ENCODE data around the gene CSGALNACT2. TPM values are rescaled to one million over a fixed set of nuclear protein-coding genes. Genes with fewer than 3 reads are reported as not detected.
"Not testable (repeated sequence)": the region's sequence is repeated elsewhere in the genome, so short reads cannot be mapped to it uniquely, and the experiment has no call there.

The CSGALNACT2 gene
- total and polyA plus RNA-seq, 3 donors from 2014 or later: 13.9 to 17.9 (median 16.7) TPM

- no peaks in the 10 kb centered on the region for H3K9me3 ChIP-seq
- no peak overlapping the region for H3K27ac ChIP-seq
- no peak overlapping the region for H3K4me3 ChIP-seq
- TF ChIP-seq CTCF (IDR thresholded peaks at IDR 0.05) (no peak), POLR2A (IDR thresholded peaks at IDR 0.05) (no peak)
- no peaks in the 10 kb centered on the region for H3K4me1 ChIP-seq
- WGBS, 2 donors: 60 to 84% methylated on average over 1 to 5 of the region's 5 CpGs
- DNase-seq: no peak
- intact Hi-C loops (cut with DNase I; ENCODE audit: low total_unique reads): no loop called here
- no peaks in the 10 kb centered on the region for H3K27me3 ChIP-seq
- H3K36me3 ChIP-seq (ENCODE audit: low read depth, missing control alignments): no peaks in the 10 kb centered on the region
These were observed 81.6 kb downstream of the CSGALNACT2 start for GRCh38 chr10:43219848-43220247.

GRCh38 chr10:43220251-43220650, 82.0 kb downstream of the CSGALNACT2 start:
- H3K4me3 ChIP-seq; H3K27ac ChIP-seq; H3K4me1 ChIP-seq; intact Hi-C loops (cut with DNase I; ENCODE audit: low total_unique reads); H3K27me3 ChIP-seq; H3K36me3 ChIP-seq (ENCODE audit: low read depth, missing control alignments); DNase-seq; H3K9me3 ChIP-seq: not testable (repeated sequence)
- WGBS, 2 donors: 86 to 95% methylated on average over 3 to 6 of the region's 6 CpGs

GRCh38 chr10:43220657-43221418, 82.6 kb downstream of the CSGALNACT2 start:
- no peak for DNase-seq
- Histone ChIP-seq H3K9me3 (no peaks in the 10 kb centered on the region), H3K27me3 (no peaks in the 10 kb centered on the region), H3K27ac (no peak overlapping the region), H3K4me1 (no peaks in the 10 kb centered on the region), H3K4me3 (no peak overlapping the region), H3K36me3 (ENCODE audit: low read depth, missing control alignments) (no peaks in the 10 kb centered on the region)
- 79 to 82% methylated on average over 14 of the region's 14 CpGs for WGBS, 2 donors
- intact Hi-C loops (cut with DNase I; ENCODE audit: low total_unique reads): no loop called here
- TF ChIP-seq POLR2A (IDR thresholded peaks at IDR 0.05): no peak
- no peak for TF ChIP-seq CTCF (IDR thresholded peaks at IDR 0.05)

- Histone ChIP-seq H3K27me3 (no peaks in the 10 kb centered on the region), H3K4me1 (no peaks in the 10 kb centered on the region), H3K36me3 (ENCODE audit: low read depth, missing control alignments) (no peaks in the 10 kb centered on the region), H3K27ac (no peak overlapping the region), H3K9me3 (no peaks in the 10 kb centered on the region), H3K4me3 (no peak overlapping the region)
- no peak for TF ChIP-seq CTCF (IDR thresholded peaks at IDR 0.05)
- no peak for TF ChIP-seq POLR2A (IDR thresholded peaks at IDR 0.05)
- WGBS, 2 donors: 83% methylated on average over 14 to 19 of the region's 19 CpGs
- intact Hi-C loops (cut with DNase I; ENCODE audit: low total_unique reads): no loop called here
- DNase-seq: no peak
These were observed 83.4 kb downstream of the CSGALNACT2 start for GRCh38 chr10:43221419-43222209.

GRCh38 chr10:43222210-43222720, 84.0 kb downstream of the CSGALNACT2 start:
- Histone ChIP-seq H3K36me3 (ENCODE audit: low read depth, missing control alignments) (no peaks in the 10 kb centered on the region), H3K4me3 (no peak overlapping the region), H3K27ac (no peak overlapping the region), H3K27me3 (no peaks in the 10 kb centered on the region), H3K4me1 (no peaks in the 10 kb centered on the region), H3K9me3 (no peaks in the 10 kb centered on the region)
- WGBS, 2 donors: 86 to 94% methylated on average over 3 to 4 of the region's 4 CpGs
- DNase-seq: no peak
- intact Hi-C loops (cut with DNase I; ENCODE audit: low total_unique reads): no loop called here
- TF ChIP-seq CTCF (IDR thresholded peaks at IDR 0.05): no peak
- no peak for TF ChIP-seq POLR2A (IDR thresholded peaks at IDR 0.05)

Data from testis (tissue), 3 donors.